HK-2 (cell line): ENCODE data around the gene CD9.

Experiments used
- DNase-seq: peaks from one replicate; pipeline ENCODE4 v3.0.0-alpha.2; 2018; ENCODE audit not compliant: unreplicated experiment

Gene CD9

DNA sequence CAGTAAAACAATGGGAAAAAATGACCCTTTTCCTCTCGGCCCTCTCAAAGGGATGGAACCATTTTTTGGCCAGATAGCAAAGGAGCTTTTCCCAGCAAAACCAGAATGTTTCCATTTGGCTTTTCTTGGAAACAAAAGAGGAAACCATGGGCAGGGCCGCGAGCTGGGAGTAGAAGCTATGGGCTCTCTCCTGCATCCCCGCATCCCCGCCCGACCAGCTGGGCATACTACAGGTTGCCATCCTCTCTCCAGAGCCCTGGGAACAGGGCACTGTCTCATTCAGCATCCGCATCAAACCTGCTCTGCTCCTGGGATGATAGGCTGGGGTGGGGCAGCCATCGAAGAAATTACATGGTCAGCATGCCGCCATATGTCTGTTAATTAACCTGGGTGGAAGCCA, 20.9 kb downstream of the CD9 start:
- DNase-seq = no peak

DNA sequence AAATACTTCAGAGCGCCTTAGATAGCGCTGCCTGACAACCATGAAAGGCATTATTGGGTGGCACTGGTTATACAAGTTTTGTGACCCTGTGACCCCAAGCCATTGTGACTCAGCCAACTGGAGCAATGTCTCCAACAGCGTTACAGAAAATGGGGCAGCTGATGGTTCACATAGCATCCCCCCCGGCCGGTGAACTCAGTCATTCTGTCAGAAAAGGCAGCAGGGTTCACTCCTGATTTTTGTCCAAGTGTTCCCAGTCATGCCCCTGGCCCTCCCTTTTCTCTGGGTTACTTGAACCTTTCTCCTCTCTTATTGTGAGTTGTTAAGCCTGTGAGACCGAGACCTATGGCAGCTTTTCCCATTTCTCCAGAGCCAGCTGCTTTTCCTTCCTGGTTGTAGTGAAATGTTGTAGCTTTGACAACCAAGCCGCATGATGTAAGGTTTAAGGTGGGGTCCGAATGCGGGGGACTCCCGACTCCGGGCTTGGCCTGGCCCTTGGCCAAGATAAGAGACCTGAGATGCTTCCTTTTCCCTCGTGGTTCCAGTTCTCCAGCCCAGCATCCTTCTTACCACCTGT, 22.0 kb downstream of the CD9 start:
- no peak for DNase-seq

DNA sequence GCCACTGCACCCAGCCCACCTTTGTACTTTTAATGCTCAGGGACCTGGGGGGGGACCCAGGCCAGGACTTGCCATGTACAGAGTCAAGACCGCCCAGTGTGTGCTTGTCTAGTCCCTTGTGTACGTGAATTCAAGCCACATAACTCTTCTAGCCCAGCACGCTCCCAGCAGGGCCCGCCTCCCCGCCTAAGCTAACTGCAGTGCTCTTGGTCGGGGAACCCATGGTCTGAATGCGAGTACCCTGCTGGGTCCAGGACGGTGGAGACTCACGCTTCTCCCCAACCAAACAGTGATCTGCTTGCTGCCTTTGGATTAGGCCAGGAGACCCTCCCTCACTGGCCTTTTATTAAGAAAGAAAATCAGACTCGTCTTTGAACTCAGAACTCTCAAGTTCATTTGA, 23.3 kb downstream of the CD9 start:
- no peak for DNase-seq

DNA sequence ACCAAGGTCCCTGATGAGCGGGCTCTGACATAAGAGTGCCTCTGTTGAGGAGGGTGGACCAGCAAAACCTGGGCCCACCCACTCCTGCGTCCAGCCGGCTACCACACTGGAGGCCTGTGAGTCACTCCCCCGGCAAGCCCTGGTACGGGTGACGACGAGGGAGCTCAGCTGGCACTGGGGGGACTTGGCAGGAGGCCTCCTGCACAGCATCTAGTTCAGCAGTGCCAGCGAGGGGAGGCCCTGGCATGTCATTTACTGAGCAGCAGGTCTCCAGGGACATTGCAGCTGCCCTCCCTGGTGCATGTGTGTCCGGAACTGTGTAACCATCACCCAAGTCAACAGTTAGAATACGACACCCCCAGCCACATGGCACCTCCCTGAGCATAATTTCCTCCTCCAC, 24.4 kb downstream of the CD9 start:
- no peak for DNase-seq

DNA sequence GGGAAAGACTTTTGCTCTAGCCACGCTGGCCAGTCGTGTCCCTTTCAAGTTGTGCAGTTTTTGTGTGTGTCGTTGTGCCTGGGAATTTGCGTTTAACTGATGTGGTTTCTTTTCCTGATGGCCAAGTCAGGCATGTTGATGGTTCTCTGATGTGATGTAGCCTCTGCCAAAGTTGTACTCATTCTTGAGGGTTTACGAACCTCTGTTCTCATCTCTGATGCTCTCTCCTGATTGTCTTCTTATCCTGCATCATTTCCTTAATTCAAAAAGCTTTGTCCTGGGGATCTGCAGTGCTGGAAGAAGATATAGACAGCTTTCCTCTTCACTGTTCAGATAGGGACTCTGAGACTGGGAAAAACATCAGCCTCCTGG, 25.4 kb downstream of the CD9 start:
- DNase-seq = no peak

DNA sequence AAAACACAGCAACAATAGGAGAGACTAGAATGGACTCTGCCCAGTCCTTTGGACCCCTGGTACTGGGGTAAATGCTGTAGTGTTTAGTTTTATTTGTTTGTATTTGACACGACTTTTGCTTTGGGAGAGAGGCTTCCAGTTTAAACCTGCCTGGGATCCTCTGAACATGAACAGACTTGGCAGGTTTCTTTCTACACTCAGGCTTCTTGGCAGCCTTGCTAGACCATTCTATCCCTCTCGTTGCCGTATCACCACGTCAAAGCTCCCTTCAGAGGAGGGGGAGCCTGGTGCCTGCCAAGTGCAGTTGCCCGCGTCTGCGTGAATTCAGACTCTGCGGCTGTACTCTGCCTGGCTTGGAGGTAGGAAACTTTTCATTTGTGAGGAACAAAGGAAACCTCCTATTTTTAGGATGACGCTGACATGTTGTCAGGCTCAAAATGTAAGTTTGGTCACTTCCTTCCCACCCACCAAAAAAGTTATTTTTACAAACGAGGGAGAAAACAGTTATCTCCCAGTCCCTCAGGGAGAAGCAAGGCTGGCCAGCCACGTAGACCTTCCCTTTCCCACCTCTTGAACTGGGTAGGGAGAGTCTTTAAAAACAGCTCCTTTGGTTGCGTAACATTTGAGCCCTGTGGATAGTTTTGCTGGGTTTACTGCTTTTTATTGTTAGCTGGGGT, 25.9 kb downstream of the CD9 start:
- no peak for DNase-seq

DNA sequence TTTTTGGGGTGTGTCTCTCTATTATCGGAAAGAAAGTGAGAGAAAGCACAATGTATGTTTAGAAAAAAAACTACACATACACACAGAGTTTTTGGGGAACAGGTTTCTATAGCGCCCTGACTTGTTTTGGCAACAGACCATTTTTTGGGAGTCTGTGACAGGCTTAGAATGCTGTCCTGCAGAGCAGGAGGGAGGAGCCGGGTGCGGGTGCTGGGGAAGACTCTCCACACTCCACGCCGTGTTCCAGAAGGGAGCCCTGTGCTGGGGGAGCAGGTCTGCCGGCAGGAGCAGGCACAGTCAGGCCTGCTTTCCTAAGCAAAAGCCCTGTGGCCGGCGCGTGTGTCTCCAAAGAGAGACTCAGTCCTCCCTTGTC, 26.5 kb downstream of the CD9 start:
- DNase-seq = no peak

DNA sequence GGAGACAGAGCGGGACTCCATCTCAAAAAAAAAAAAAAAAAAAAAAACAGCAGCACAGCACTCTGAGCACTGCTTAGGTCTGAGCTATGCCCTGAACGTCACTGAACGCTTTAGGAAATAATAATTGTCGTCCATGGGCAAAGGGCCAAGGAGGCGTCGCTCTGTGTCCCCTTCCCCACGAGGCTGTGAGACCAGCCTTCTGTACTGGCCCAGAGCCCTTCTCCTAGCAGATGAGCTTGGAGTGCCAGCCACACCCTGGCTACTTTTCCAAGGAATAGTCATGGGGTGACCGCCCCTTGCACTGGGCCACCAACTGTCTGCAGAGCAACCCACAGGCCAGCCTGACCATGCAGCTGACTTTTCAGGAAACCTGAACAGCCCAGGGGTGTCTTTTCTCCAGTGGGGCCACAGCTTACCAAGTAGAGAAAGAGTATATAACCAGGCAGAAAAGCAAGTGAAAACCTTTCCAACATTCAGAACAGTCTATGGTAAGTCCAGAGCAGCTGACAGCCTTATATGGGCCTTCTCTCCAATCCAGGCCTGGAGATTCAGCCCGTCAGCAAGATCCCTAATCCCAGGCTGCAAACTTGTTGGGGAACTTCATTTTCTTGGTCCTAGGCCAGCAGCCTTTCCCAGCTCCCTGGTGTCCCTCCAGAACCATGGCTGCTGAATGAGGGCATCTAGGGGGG, 28.5 kb downstream of the CD9 start:
- DNase-seq = no peak

DNA sequence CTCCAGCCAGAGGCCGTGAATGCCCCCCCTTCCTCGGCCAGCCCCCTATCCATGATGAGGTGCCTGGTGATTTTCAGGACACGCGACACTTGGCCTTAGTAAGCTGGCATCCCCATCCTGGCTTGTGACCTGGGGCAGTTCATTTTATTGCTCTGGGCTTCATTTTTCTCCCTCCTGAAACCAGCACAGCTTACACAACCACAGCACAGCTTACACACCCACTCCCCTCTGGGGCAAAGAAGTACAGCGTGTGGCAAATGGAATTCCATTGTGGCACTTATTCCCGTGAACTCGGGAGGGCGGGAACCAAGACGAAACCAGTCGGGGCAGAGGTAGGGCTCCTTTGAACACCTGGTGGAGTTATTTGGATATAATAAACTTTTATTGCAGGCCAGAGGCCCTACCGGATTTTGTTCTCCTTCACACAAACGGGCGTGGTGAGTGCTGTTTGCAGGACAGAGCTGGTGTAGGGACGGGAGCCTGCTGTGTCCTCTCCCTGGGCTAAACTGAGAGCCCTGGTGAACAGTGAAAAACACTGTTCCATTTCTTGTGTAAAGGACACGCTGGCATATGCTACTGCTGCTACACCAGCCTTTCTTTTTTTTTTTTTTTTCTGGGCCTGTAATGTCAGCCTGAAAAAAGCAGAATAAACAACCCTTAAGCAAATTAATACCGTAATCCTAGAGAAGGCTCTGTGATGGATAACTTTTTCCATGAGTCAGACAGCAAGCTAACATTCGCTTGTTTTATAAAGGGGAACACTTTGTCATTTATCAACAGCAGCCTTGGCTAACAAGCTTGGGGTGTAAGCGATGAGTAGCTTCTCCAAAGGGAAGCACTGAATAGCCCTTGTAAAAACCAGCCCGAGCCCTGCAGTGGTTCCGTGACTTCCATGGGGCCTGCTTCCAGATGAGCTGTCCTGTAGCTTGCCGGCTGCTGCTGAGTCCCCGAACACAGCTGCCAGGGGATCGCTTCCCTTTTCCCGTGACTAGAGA, 29.3 kb downstream of the CD9 start:
- no peak for DNase-seq

DNA sequence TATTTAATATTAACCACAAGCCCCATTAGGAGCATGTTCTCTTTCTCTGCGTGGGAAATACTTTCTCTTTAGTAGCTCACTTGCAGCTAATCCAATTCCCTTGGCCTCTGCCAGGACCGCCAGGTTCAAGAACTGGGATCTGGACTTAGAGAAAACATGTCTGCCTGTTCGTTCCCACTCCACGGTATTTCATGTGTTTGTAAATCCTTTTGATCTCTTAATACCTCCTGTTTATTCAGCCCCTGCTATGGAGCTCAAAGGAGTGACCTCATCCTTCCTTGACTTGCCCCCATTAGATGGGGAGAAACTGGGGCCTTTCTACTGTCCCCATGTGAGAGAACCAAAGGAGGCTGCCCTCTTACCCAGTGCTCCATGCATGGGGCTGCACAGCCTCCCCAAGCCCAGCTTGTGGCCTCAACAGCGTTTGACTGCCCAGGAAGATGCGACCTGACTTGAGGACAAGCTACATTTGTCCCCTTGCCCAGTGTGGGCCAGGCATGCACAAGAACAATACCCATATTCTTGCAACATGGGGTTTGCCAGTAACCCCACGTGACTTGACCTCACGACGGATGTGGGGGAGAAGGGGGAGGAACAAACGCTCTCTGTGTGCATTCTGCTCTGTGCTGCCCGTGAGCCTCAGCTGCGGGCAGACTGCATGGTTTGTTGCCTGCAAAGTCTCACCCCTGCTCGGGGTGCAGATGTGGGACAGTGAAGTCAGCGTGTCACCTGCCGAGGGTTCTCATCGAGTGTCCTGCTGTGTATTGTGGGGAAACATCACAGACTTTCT, 30.3 kb downstream of the CD9 start:
- DNase-seq = no peak

DNA sequence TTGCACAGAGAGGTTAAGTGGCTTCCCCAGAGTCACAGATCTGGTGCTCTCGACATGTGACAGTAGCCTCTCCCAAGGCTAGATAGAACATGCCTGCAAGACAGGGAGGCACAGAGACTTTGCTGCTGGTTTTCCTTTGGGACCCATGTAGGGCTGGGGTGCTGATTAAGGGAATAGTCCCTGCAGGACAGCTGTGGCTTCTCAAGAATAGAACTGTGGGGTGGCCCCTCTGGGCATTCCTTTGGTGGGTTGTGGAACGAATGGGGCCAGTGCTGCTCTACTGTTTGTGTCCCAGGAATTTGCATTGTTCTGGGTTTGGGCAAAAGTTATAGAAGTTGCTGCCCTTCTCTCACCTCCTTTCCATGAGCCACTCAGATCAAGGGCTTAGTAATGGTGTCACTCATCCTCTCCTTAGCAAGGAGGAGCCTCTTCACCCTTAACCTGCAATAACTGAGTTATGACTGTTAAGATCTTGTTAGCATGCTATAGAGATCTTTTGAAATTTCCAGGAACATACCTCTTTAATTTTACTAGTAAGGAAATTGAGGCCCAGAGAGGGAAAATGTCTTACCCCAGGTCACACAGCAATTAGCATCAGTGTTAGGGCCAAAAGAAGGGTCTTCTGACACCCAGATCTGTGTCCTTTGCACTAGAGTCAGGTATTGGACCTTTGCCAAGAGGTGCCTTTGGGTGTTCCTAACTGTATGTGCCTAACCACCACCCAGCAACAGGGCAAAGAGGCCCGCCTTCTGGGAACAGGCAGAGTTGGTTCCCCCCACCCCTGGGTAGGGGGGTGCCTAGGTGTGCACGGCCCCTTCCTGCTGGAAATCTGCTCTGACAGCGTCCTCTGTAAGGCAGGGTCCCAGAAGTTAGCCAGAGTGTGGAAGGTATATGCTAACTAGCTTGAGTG, 31.4 kb downstream of the CD9 start:
- no peak for DNase-seq

DNA sequence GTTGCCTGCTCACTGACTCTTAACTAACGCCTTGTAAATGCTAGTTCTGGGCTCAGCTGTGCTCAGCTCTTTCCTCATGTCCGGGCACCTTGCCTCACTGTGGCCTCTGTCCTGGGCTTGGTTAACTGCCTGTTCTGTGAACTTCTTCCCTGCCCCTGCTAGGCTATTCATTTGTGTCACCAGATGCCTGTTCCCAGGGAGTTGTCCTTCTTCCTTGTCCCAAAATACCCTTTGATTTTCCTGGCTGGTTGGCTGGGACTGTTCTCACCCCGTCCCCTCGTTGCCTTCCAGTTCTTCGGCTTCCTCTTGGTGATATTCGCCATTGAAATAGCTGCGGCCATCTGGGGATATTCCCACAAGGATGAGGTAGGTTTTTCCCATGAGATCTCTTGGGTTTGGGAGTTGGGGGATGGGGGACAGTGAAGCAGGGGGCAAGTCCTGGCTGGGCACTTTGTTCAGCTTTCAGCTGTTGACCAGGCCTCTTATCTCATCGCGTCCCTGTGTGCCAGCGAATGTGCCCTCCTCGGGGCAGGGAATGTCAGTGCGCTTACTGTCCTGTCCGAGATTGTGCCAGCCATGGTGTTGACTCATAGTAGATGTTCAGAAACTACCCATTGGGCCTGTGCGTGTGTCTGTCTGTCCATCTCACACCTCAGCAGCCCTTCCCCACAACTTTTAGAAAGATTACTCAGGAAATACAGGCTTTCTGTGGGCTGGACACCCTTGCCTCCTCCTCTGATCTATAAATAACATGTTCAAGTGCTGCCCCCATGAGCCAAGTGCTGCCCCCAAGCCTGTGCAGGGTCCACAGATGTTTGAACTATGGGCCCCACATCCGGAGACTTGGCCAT, 33.1 kb downstream of the CD9 start:
- no peak for DNase-seq

DNA sequence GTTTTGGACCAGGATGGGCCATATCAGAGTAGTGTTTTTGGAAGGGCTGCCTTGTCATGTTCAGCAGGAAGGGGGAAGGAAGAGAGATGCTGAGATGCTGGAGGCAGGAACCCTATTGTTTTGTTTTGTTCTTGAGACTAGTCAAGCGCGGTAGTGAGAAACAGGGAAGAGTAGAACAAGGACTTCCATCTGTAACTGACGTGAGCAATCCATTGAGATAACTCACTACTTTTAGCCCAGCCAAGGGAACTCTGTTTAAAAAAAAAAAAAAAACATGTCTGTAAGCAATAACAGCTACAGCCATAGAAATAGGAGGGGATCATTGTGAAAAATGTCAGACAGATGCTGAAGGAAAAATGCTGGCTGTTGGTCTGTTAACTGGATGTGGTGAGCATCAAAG, 34.0 kb downstream of the CD9 start:
- no peak for DNase-seq

DNA sequence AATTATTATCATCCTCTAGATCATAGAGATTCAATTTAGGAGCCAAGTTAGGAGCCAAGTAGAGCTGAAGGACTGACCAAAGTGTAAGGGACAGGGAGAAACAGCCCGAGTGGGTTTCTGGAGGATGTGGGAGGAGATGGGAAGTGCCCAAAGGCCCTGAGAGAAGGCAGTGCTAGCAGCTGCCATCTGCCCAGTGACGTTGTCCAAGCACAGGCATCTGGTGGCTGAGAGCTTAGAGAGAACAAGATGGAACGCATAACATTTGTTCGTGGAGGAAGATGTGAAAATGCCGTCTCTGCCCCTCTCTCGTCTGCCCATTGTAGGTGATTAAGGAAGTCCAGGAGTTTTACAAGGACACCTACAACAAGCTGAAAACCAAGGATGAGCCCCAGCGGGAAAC, 34.7 kb downstream of the CD9 start:
- DNase-seq = no peak

DNA sequence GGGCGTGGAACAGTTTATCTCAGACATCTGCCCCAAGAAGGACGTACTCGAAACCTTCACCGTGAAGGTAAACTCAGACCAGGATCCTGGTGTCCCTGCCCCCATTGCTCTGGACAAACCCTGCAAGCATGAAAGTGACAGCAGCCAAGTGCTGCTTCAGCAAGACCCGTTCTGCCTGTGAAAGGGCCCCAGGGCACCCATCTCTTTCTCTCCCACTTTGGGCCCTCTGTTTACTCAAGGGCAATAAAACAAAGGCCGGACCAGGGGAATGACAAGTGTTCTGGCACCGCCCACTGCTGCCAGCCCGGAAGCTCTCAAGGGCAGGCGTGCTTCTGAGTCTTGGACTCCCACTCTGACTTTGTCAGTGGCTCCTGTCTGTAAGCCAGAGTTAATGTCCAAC, 35.3 kb downstream of the CD9 start:
- DNase-seq = no peak

DNA sequence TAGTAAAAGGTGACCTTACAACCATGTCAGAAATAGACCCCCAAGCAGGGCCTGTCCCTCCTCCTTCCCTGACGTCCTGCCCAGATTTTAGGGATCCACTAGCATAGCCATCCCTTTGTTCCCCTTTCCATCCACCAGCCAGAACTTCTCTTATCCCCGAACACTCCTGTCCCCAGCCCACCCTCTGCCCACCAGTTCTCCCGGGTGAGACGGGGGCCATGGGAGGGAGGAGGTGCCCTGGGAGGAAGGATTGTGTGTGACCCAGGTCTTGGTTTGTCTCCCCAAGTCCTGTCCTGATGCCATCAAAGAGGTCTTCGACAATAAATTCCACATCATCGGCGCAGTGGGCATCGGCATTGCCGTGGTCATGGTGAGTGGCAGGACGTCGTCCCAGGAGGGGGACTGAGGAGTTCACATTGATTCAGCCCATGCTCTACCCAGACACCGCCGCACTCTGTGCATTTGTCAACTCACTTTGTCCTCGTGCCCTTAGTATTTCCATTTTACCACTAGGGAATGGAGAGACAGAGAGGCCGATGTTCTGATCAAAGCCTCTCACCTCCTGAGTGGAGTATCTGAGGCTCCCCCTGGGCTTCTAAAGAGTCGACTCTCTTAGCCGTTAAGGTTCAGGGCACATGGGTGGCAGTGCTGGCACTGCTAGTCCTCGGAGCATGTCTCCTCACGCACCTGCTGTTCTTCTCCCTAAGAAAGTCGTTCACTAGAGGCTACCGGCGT, 35.9 kb downstream of the CD9 start:
- DNase-seq = no peak

DNA sequence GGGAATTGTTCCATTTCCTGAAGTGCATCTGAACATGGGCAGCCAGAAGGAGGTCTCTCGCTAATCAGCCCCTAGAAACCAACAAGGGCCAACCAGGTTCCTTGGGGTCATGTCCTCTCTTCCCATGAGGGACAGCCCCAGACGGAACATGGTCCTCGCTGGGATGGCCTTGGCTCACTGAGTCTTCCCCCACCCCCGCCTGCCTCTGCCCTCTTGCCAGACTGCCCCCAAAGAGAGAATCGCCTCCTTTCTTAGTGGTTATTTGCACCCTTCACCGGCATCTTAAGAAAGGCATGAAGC, 36.4 kb downstream of the CD9 start:
- DNase-seq = no peak

DNA sequence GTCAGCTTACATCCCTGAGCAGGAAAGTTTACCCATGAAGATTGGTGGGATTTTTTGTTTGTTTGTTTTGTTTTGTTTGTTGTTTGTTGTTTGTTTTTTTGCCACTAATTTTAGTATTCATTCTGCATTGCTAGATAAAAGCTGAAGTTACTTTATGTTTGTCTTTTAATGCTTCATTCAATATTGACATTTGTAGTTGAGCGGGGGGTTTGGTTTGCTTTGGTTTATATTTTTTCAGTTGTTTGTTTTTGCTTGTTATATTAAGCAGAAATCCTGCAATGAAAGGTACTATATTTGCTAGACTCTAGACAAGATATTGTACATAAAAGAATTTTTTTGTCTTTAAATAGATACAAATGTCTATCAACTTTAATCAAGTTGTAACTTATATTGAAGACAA, 37.6 kb downstream of the CD9 start:
- DNase-seq = no peak

DNA sequence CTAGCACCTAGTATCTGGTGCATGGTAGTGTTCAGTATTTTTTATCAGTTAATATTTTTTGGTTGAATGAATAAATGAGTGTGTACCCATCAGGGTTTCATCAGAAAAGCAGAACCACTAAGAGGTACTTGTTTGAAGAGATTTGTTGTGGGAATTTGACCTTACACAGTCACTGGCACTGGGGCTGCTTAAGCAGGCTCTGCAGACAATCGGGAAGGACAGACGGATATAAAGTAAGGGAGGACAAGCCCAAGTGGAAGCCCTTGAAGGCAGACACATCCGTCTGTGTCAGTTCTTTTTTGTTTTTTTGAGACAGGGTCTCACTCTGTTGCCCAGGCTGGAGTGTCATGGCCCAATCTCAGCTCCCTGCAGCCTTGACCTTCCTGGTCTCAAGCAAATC, 38.7 kb downstream of the CD9 start:
- DNase-seq = no peak
